H1 (cell line): ENCODE results near the gene CCNT1. TPM values are rescaled to one million over a fixed set of nuclear protein-coding genes. Genes with fewer than 3 reads are reported as not detected.

Source experiments
- CTBP2 ChIP-seq: IDR thresholded peaks from 2 replicates; pipeline ENCODE4 v1.7.0; 2011; ENCODE audit warnings: borderline replicate concordance, mild to moderate bottlenecking, moderate library complexity, mixed read lengths, low read length; ENCODE audit not compliant: insufficient read depth, insufficient read length
- E2F6 ChIP-seq: IDR thresholded peaks from 2 replicates; pipeline ENCODE4 v1.6.1; 2012; ENCODE audit warnings: inconsistent platforms
- HDAC2 ChIP-seq, 2 experiments: fragments of 300-600 bp in 1 of 2; sonication (generic) in 1 of 2; IDR thresholded peaks; 2 replicates each; pipeline ENCODE4 v1.6.1; 2011 to 2012; ENCODE audit warnings: low read depth in 2 of 2, low read length in 2 of 2, mild to moderate bottlenecking in 2 of 2, moderate library complexity in 2 of 2, borderline replicate concordance in 1 of 2, inconsistent platforms in 1 of 2
- KDM5A ChIP-seq: fragments of 200-600 bp; IDR thresholded peaks from 2 replicates; pipeline ENCODE4 v1.7.1; 2012; ENCODE audit warnings: mild to moderate bottlenecking, low read length, inconsistent platforms, mixed read lengths
- NRF1 ChIP-seq: IDR thresholded peaks from 2 replicates; pipeline ENCODE4 v1.6.1; 2011; ENCODE audit warnings: mild to moderate bottlenecking, low read depth, low read length, improper control_type of control experiment
- RFX5 ChIP-seq: IDR thresholded peaks from 2 replicates; pipeline ENCODE4 v1.6.1; 2011; ENCODE audit warnings: low read depth, low read length, improper control_type of control experiment, borderline replicate concordance
- SIRT6 ChIP-seq: IDR thresholded peaks from one replicate; pipeline ENCODE4 v1.7.1; 2012; ENCODE audit warnings: low read length, inconsistent platforms
- SIX5 ChIP-seq: IDR thresholded peaks from 2 replicates; pipeline ENCODE4 v1.6.1; 2011; ENCODE audit warnings: mild to moderate bottlenecking, low read depth, low read length
- TEAD4 ChIP-seq: IDR thresholded peaks from 2 replicates; pipeline ENCODE4 v1.6.1; 2012; ENCODE audit warnings: low read depth, low read length, inconsistent platforms, mixed read lengths
- polyA plus RNA-seq, 7 experiments: library from polyadenylated mRNA; depleted of rRNA in 3 of 7; stranded (reverse) in 5 of 7; unstranded in 2 of 7; fragments of >200 nt in 5 of 7; fragments of 200-250 nt in 2 of 7; gene quantifications; 1 replicate in 5 of 7; 2 replicates in 1 of 7; 4 replicates in 1 of 7; pipeline versions ENCODE4 v1.2.1 to v1.2.3, GENCODE V29; 2011 to 2013; ENCODE audit warnings: missing spikeins in 2 of 7, mixed read lengths in 2 of 7
- total RNA-seq: library from RNA; stranded (reverse); fragmentation: NEBNext Ultra II Directional; extraction: Animal tissue kit (Norgen Biotek cat#: 25700); gene quantifications from 2 replicates; pipeline ENCODE4 v1.2.1, GENCODE V29; 2021

The CCNT1 gene
- total and polyA plus RNA-seq, 2 of the 8 experiments (the other 6 are each of a cell fraction or from before 2014, with no cell fraction given) = 13.2 to 45.9 TPM

DNA sequence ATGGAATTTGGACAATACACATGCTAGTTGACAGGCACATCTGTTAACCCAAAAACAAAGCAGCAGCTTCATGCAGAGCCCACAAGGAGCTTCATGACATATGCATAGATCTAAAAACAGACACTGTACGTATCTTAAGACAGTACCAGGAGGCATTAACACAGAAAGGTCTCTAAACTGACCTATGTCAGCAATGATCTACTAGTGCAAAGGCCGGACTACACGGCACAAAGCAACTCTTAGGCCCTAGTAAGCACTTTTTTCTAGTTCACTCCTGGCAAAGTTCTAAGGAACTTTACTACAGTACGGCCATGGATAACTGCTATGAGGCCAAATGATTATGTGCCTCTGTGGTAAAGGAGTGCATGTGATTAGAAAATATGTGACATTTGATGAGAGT is 26.1 kb downstream of the CCNT1 start (continued):
- no peak for TF ChIP-seq E2F6
- TF ChIP-seq KDM5A = no peak
- no peak for TF ChIP-seq SIX5
- TF ChIP-seq CTBP2 = no peak
- TF ChIP-seq TEAD4 = no peak
- TF ChIP-seq NRF1 = no peak
- no peak for TF ChIP-seq RFX5
- TF ChIP-seq HDAC2 (IDR thresholded peaks at IDR 0.05; ENCODE audit: borderline replicate concordance in 1 of 2, low read depth in 2 of 2, low read length in 2 of 2) = no peak
- no peak for TF ChIP-seq SIRT6
- TF ChIP-seq, all 59 proteins: peak for 0
